HEK293 (cell line): Measurements from ENCODE around the gene SETD1A.

Experiments used
- KLF1 ChIP-seq: fragments of 450-650 bp; formaldehyde crosslinking; IDR thresholded peaks from 2 replicates; pipeline ENCODE4 v1.5.1; 2016; ENCODE audit warnings: missing biosample characterization, missing genetic modification characterization
- MZF1 ChIP-seq: fragments of 450-650 bp; formaldehyde crosslinking; IDR thresholded peaks from 2 replicates; pipeline ENCODE4 v1.5.1; 2017; ENCODE audit warnings: missing biosample characterization, missing genetic modification characterization, borderline replicate concordance
- REPIN1 ChIP-seq: fragments of 450-650 bp; formaldehyde crosslinking; IDR thresholded peaks from 2 replicates; pipeline ENCODE4 v1.5.1; 2017; ENCODE audit warnings: missing biosample characterization, missing genetic modification characterization, low read depth
- SCRT2 ChIP-seq: fragments of 450-650 bp; formaldehyde crosslinking; IDR thresholded peaks from 2 replicates; pipeline ENCODE4 v1.5.1; 2016; ENCODE audit warnings: missing biosample characterization, missing genetic modification characterization
- YY2 ChIP-seq: fragments of 450-650 bp; formaldehyde crosslinking; IDR thresholded peaks from 2 replicates; pipeline ENCODE4 v1.5.1; 2016; ENCODE audit warnings: missing biosample characterization, missing genetic modification characterization
- ZBTB20 ChIP-seq: fragments of 450-650 bp; formaldehyde crosslinking; IDR thresholded peaks from 2 replicates; pipeline ENCODE4 v1.5.1; 2016; ENCODE audit warnings: missing biosample characterization, missing genetic modification characterization
- ZFHX2 ChIP-seq: fragments of 450-650 bp; formaldehyde crosslinking; conservative IDR thresholded peaks from 2 replicates; pipeline ENCODE4 v1.5.1; 2016; ENCODE audit warnings: missing biosample characterization, missing genetic modification characterization
- ZNF121 ChIP-seq: fragments of 450-650 bp; formaldehyde crosslinking; IDR thresholded peaks from 2 replicates; pipeline ENCODE4 v1.5.1; 2016; ENCODE audit warnings: missing biosample characterization, missing genetic modification characterization
- ZNF155 ChIP-seq: fragments of 450-650 bp; formaldehyde crosslinking; IDR thresholded peaks from 2 replicates; pipeline ENCODE4 v1.5.1; 2016; ENCODE audit warnings: missing biosample characterization, missing genetic modification characterization
- ZNF214 ChIP-seq: fragments of 450-650 bp; formaldehyde crosslinking; IDR thresholded peaks from 2 replicates; pipeline ENCODE4 v1.5.1; 2017; ENCODE audit warnings: missing biosample characterization, mild to moderate bottlenecking, missing genetic modification characterization, borderline replicate concordance
- ZNF223 ChIP-seq: fragments of 450-650 bp; formaldehyde crosslinking; IDR thresholded peaks from 2 replicates; pipeline ENCODE4 v1.5.1; 2016; ENCODE audit warnings: missing biosample characterization, missing genetic modification characterization
- ZNF239 ChIP-seq: fragments of 450-650 bp; formaldehyde crosslinking; IDR thresholded peaks from 2 replicates; pipeline ENCODE4 v1.5.1; 2016; ENCODE audit warnings: missing biosample characterization, missing genetic modification characterization
- ZNF266 ChIP-seq: fragments of 450-650 bp; formaldehyde crosslinking; IDR thresholded peaks from 2 replicates; pipeline ENCODE4 v1.5.1; 2016; ENCODE audit warnings: missing biosample characterization, missing genetic modification characterization, low read depth
- ZNF324 ChIP-seq: fragments of 450-650 bp; formaldehyde crosslinking; IDR thresholded peaks from 2 replicates; pipeline ENCODE4 v1.5.1; 2016; ENCODE audit warnings: missing biosample characterization, missing genetic modification characterization
- ZNF37A ChIP-seq: fragments of 450-650 bp; IDR thresholded peaks from 2 replicates; pipeline ENCODE4 v1.5.1; 2018; ENCODE audit warnings: missing biosample characterization, missing genetic modification characterization
- ZNF416 ChIP-seq: fragments of 450-650 bp; formaldehyde crosslinking; IDR thresholded peaks from 2 replicates; pipeline ENCODE4 v1.5.1; 2016; ENCODE audit warnings: missing biosample characterization, missing genetic modification characterization
- ZNF473 ChIP-seq: fragments of 450-650 bp; formaldehyde crosslinking; IDR thresholded peaks from 2 replicates; pipeline ENCODE4 v1.5.1; 2017; ENCODE audit warnings: missing biosample characterization, missing genetic modification characterization
- ZNF488 ChIP-seq: fragments of 450-650 bp; formaldehyde crosslinking; IDR thresholded peaks from 2 replicates; pipeline ENCODE4 v1.5.1; 2016; ENCODE audit warnings: missing biosample characterization, missing genetic modification characterization
- ZNF530 ChIP-seq: fragments of 450-650 bp; formaldehyde crosslinking; IDR thresholded peaks from 2 replicates; pipeline ENCODE4 v1.5.1; 2016; ENCODE audit warnings: low read depth, missing biosample characterization, missing genetic modification characterization
- ZNF555 ChIP-seq: fragments of 450-650 bp; formaldehyde crosslinking; conservative IDR thresholded peaks from 2 replicates; pipeline ENCODE4 v1.5.1; 2017; ENCODE audit warnings: missing biosample characterization, mild to moderate bottlenecking, missing genetic modification characterization, inconsistent platforms
- ZNF624 ChIP-seq: fragments of 450-650 bp; formaldehyde crosslinking; IDR thresholded peaks from 2 replicates; pipeline ENCODE4 v1.5.1; 2017; ENCODE audit warnings: missing biosample characterization, missing genetic modification characterization
- ZNF626 ChIP-seq: fragments of 450-650 bp; sonication (Bioruptor Pico); formaldehyde crosslinking; IDR thresholded peaks from 2 replicates; pipeline ENCODE4 v1.5.1; 2018; ENCODE audit warnings: missing biosample characterization, missing genetic modification characterization, inconsistent platforms
- ZNF664 ChIP-seq: fragments of 450-650 bp; formaldehyde crosslinking; IDR thresholded peaks from 2 replicates; pipeline ENCODE4 v1.5.1; 2016; ENCODE audit warnings: missing biosample characterization, missing genetic modification characterization
- ZNF701 ChIP-seq: fragments of 450-650 bp; formaldehyde crosslinking; IDR thresholded peaks from 2 replicates; pipeline ENCODE4 v1.5.1; 2016; ENCODE audit warnings: missing biosample characterization, missing genetic modification characterization
- ZNF76 ChIP-seq: fragments of 450-650 bp; formaldehyde crosslinking; IDR thresholded peaks from 2 replicates; pipeline ENCODE4; 2016; ENCODE audit warnings: low read depth, missing biosample characterization, missing genetic modification characterization, borderline replicate concordance
- ZNF777 ChIP-seq: fragments of 450-650 bp; formaldehyde crosslinking; IDR thresholded peaks from 2 replicates; pipeline ENCODE4 v1.5.1; 2017; ENCODE audit warnings: missing biosample characterization, missing genetic modification characterization, borderline replicate concordance
- ZNF785 ChIP-seq: fragments of 450-650 bp; formaldehyde crosslinking; IDR thresholded peaks from 2 replicates; pipeline ENCODE4 v1.5.1; 2016; ENCODE audit warnings: missing biosample characterization, missing genetic modification characterization
- ZNF792 ChIP-seq: fragments of 450-650 bp; formaldehyde crosslinking; IDR thresholded peaks from 2 replicates; pipeline ENCODE4 v1.5.1; 2016; ENCODE audit warnings: missing biosample characterization, missing genetic modification characterization
- ZXDB ChIP-seq: fragments of 450-650 bp; formaldehyde crosslinking; IDR thresholded peaks from 2 replicates; pipeline ENCODE4 v1.5.1; 2016; ENCODE audit warnings: missing biosample characterization, missing genetic modification characterization
- TF ChIP-seq, protein P1 (sequence below): fragments of 450-650 bp; formaldehyde crosslinking; IDR thresholded peaks from 2 replicates; pipeline ENCODE4 v1.5.1; 2016; ENCODE audit warnings: missing biosample characterization, missing genetic modification characterization, borderline replicate concordance
- TF ChIP-seq, protein P2 (sequence below): fragments of 450-650 bp; formaldehyde crosslinking; IDR thresholded peaks from 2 replicates; pipeline ENCODE4 v1.5.1; 2016; ENCODE audit warnings: missing biosample characterization, missing genetic modification characterization
- TF ChIP-seq, protein P3 (sequence below): fragments of 450-650 bp; formaldehyde crosslinking; IDR thresholded peaks from 2 replicates; pipeline ENCODE4 v1.5.1; 2017; ENCODE audit warnings: missing biosample characterization, missing genetic modification characterization
- TF ChIP-seq, protein P4 (sequence below): fragments of 450-650 bp; formaldehyde crosslinking; IDR thresholded peaks from 2 replicates; pipeline ENCODE4 v1.5.1; 2016; ENCODE audit warnings: missing biosample characterization, missing genetic modification characterization

Gene SETD1A

DNA sequence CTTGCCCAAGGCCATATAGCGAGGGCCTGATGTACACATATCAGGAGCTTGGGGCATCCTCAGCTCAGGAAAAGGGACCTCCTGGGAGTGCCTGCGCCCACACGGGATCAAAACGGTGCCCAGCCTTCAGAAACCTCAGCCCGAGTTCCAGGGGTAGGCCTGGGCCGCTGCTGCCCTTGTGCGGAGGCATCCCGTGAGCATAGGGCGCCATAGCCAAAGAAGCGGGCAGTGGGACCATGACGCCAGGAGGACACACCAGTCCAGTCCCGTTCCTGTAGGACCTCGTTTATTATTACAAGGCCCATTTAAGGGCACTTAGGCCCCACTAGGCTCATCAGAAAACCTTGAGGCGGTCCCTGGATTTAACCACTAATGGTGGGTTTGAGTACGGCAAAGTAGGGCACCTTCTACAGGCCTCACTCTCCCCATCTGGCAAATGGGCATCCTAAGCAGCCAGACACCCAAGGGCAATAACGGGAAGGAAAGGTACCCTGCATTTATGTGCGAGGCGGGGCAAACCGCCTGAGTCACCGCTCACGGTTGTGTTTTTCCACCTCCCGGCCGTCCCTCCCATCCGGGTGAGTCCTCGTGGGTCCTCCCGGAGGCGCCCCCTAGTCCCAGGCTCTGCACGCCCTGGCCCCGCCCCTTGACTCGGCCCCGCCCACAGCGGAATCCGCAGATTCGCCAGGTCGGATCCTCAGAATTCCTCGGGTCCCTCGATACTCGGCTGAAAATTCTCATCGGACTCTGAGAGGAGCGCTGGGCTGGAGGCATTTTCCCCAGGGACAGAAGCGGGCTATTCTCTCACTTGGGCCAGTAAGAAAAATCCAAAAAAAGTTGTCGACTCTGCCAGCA, 726 bp upstream of the SETD1A start (continued):
- TF ChIP-seq, protein P1, sequence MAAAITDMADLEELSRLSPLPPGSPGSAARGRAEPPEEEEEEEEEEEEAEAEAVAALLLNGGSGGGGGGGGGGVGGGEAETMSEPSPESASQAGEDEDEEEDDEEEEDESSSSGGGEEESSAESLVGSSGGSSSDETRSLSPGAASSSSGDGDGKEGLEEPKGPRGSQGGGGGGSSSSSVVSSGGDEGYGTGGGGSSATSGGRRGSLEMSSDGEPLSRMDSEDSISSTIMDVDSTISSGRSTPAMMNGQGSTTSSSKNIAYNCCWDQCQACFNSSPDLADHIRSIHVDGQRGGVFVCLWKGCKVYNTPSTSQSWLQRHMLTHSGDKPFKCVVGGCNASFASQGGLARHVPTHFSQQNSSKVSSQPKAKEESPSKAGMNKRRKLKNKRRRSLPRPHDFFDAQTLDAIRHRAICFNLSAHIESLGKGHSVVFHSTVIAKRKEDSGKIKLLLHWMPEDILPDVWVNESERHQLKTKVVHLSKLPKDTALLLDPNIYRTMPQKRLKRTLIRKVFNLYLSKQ (tag by site-specific recombination): no peak
- TF ChIP-seq ZBTB20 (peak; percentile 66), ZNF473 (tag by site-specific recombination) (no peak), ZNF664 (tag by site-specific recombination) (no peak), KLF1 (peak; percentile 88), ZNF624 (tag by site-specific recombination) (no peak), MZF1 (tag by site-specific recombination) (no peak), REPIN1 (no peak; the same call in 1 of the 2 replicates), ZNF155 (tag by site-specific recombination) (no peak), ZNF324 (tag by site-specific recombination) (no peak), ZNF121 (tag by site-specific recombination) (0 out of 2 replicates have a peak, but pooled peaks have one; percentile 47), ZNF223 (tag by site-specific recombination) (no peak), ZNF488 (tag by site-specific recombination) (no peak), YY2 (tag by site-specific recombination) (no peak), ZNF266 (no peak), SCRT2 (tag by site-specific recombination) (no peak), ZFHX2 (tag by site-specific recombination) (peak; percentile 31; the same call in 1 of the 2 replicates), ZNF701 (no peak), ZNF214 (no peak), ZNF785 (tag by site-specific recombination) (no peak), ZNF777 (tag by site-specific recombination) (no peak), ZNF530 (tag by site-specific recombination) (no peak), ZNF626 (tag by site-specific recombination) (no peak), ZNF239 (tag by site-specific recombination) (no peak), ZNF76 (tag by site-specific recombination) (no peak), ZNF37A (tag by site-specific recombination) (no peak), ZXDB (tag by site-specific recombination) (peak; percentile 23; the same call in 1 of the 2 replicates), ZNF416 (tag by site-specific recombination) (no peak), ZNF555 (no peak), ZNF792 (tag by site-specific recombination) (no peak)
- TF ChIP-seq, protein P2, sequence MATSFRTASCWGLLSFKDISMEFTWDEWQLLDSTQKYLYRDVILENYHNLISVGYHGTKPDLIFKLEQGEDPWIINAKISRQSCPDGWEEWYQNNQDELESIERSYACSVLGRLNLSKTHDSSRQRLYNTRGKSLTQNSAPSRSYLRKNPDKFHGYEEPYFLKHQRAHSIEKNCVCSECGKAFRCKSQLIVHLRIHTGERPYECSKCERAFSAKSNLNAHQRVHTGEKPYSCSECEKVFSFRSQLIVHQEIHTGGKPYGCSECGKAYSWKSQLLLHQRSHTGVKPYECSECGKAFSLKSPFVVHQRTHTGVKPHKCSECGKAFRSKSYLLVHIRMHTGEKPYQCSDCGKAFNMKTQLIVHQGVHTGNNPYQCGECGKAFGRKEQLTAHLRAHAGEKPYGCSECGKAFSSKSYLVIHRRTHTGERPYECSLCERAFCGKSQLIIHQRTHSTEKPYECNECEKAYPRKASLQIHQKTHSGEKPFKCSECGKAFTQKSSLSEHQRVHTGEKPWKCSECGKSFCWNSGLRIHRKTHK (tag by site-specific recombination): no peak
- TF ChIP-seq, protein P3, sequence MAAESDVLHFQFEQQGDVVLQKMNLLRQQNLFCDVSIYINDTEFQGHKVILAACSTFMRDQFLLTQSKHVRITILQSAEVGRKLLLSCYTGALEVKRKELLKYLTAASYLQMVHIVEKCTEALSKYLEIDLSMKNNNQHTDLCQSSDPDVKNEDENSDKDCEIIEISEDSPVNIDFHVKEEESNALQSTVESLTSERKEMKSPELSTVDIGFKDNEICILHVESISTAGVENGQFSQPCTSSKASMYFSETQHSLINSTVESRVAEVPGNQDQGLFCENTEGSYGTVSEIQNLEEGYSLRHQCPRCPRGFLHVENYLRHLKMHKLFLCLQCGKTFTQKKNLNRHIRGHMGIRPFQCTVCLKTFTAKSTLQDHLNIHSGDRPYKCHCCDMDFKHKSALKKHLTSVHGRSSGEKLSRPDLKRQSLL: no peak
- TF ChIP-seq, protein P4, sequence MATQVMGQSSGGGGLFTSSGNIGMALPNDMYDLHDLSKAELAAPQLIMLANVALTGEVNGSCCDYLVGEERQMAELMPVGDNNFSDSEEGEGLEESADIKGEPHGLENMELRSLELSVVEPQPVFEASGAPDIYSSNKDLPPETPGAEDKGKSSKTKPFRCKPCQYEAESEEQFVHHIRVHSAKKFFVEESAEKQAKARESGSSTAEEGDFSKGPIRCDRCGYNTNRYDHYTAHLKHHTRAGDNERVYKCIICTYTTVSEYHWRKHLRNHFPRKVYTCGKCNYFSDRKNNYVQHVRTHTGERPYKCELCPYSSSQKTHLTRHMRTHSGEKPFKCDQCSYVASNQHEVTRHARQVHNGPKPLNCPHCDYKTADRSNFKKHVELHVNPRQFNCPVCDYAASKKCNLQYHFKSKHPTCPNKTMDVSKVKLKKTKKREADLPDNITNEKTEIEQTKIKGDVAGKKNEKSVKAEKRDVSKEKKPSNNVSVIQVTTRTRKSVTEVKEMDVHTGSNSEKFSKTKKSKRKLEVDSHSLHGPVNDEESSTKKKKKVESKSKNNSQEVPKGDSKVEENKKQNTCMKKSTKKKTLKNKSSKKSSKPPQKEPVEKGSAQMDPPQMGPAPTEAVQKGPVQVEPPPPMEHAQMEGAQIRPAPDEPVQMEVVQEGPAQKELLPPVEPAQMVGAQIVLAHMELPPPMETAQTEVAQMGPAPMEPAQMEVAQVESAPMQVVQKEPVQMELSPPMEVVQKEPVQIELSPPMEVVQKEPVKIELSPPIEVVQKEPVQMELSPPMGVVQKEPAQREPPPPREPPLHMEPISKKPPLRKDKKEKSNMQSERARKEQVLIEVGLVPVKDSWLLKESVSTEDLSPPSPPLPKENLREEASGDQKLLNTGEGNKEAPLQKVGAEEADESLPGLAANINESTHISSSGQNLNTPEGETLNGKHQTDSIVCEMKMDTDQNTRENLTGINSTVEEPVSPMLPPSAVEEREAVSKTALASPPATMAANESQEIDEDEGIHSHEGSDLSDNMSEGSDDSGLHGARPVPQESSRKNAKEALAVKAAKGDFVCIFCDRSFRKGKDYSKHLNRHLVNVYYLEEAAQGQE (tag by site-specific recombination): no peak
